DMS 273 treated with DMSO at 0.1 percent for 48 hours (cell line): ENCODE results near the gene IFITM10.

Experiments used
- DNase-seq: peaks from one replicate; lab custom pipeline; 2025; lab: John Stamatoyannopoulos, UW

Gene IFITM10

GRCh38 chr11:1707751-1708150 is 42.6 kb downstream of the IFITM10 start:
- DNase-seq: no peak

- DNase-seq: no peak
Observed at GRCh38 chr11:1706634-1707400, 43.6 kb downstream of the IFITM10 start.

DNA sequence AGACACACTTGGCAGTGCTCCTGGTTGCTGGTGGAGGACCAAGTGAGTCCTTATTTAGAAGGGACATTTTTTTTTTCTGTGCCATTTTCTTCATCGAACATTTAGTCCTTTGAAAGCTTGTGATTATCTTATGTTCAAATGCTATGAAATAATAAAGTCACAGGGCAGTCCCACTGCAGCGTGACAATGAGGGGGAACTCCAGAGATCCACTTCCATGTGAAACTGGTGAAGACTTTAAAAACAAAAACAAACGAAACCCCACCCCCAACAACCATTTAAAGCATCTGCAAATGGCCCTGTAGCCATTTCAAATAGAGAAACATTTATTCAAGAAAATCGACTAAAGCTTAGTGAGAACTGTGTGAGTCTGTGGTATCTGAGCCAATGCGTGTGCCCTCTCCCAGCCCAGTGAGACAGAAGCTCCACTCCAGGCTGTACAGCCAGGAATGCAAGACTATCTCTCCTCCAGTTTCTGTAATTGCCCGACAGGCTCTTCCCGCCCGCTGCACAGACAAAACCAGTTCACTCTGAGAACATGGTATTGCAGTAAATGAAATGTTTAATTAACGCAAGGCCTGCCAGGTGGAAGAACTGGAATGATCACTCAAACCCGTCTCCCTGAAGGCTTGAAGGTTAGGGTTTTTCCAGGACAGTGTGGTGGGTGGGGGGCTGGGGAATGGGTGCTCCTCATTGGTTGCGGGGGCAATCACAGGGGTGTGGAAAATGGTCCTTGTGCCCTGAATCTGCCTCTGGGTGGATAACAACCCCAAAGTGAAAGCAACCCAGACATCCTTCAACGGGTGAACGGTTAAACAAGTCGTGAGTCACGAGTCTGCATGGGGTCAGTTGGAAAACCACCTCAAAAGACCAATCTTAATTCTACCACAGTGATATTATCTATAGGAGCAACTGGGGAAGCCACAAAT is 45.0 kb downstream of the IFITM10 start:
- no peak for DNase-seq

GRCh38 chr11:1703146-1703545 is 47.2 kb downstream of the IFITM10 start:
- no peak for DNase-seq

- DNase-seq: no peak
Observed at GRCh38 chr11:1702506-1702905, 47.9 kb downstream of the IFITM10 start.

DNA sequence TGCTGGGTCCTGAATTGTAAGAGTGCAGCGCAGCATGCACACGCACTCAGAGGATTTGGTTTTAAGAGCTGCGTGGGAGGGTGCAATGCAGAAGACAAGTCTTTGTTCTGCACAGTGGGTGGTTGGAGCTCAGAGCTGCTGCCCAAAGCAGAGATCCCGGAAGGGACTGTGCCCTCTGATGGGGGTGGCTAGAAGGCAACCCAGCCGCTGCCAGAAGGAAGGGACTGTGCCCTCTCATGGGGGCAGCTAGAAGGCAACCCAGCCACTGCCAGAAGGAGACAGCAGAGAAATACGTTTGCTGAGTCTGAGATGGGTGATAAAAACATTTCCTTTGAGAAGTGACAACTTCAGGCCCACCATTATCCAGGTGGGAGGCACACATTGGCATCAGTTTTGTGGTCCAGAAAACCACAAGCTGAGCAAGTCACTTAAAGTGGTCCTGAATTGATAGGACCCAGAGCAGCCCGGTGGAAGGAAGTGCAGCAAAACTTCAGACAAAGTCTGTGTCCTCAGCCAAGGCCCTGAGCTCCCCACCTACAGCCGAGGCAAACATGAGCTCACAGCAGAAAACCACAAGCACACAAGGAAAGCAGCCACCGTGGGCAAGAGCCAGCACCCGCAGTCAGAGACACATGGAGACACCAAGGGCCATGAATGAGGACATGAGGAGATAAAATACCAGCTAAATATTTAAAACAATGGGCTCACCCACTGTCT is 49.1 kb downstream of the IFITM10 start:
- DNase-seq: no peak

GRCh38 chr11:1699771-1700170 is 50.6 kb downstream of the IFITM10 start:
- no peak for DNase-seq

DNA sequence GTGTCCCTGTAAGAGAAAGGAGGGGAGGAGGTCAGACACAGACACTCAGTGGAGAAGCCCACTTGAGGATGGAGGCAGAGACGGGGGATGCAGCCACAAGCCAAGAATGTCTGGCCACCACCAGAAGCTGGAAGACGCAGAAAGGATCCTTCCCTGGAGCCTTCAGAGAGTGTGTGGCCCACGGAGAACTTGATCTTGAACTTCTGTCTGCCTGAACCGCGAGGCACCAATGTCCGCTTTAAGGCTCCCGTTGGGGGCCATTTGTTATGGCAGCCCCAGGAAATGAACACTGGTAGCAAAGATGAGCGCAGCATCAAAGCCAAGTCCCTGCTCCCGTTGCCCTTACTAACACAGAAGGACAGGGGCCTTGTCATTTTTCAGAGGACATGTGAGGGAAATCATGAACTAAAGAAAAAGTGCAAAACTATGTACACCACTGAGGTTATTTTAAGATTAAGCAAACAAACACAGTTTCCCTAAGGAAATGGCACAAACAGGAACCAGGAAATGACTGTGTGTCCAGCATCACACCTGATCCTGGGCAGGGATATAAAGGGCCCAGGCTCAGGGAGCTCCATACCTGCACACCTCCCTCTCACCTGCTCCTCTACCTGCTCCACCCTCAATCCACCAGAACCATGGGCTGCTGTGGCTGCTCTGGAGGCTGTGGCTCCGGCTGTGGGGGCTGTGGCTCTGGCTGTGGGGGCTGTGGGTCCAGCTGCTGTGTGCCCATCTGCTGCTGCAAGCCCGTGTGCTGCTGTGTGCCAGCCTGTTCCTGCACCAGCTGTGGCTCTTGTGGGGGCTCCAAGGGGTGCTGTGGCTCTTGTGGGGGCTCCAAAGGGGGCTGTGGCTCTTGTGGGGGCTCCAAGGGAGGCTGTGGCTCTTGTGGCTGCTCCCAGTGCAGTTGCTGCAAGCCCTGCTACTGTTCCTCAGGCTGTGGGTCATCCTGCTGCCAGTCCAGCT is 53.5 kb downstream of the IFITM10 start, which contains the start of gene KRTAP5-6:
TSS of gene KRTAP5-6 (plus strand) at position 588 of the 963 bp plus-strand sequence. CDS start at position 639, 51 bp downstream.
- no peak for DNase-seq

DNA sequence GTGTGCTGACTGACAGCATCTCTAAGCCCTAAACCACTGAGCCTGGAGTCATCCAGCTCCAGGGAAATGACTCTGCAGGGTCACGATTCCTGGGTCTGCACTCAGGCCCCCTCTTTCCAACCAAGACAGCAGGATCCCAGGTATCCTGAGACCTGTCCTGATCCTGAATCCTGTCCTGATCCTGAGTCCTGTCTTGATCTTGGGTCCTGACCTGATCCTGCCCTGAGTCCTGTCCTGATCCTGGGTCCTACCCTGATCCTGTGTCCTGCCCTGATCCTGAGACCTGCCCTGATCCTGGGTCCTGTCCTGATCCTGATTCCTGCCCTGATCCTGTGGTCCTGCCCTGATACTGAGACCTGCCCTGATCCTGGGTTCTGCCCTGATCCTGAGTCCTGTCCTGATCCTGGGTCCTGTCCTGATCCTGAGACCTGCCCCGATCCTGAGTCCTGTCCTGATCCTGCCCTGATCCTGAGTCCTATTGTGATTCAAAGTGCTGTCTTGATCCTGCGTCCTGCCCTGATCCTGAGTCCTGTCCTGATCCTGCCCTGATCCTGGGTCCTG is 54.8 kb downstream of the IFITM10 start:
- DNase-seq: no peak

DNA sequence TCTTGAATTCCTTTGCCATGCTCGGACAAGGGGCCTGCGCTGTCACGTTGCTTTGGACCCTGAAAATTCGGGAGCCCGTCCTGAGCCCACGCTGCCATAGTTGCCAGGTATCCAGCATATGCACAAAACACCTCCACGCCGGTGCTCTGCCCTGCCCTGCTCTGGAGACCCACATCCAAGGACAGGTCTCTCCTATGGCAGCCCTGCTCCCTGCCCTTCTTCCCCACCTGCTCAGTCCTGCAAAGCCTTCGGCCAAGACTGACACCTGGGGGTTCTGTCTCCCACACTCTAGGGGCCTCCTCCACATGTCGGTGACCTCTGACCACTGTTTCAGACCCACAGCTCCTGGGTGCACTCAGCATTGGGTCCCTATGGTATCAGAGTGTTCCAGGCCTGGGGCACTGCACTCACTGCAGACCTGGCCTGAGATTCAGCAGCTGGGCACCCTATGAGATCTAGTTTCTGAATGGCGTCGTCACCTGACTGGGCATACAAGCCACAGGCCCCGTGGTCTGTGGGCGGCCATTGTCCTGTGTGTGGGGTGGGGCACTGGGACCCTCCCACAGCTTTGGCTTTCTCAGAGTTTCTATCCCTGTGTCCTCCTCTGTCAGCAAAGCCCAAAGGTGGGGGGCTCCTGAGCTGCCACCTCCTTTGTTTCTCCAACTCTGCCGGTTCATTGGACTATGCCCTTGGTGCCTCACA is 55.4 kb downstream of the IFITM10 start:
- no peak for DNase-seq

DNA sequence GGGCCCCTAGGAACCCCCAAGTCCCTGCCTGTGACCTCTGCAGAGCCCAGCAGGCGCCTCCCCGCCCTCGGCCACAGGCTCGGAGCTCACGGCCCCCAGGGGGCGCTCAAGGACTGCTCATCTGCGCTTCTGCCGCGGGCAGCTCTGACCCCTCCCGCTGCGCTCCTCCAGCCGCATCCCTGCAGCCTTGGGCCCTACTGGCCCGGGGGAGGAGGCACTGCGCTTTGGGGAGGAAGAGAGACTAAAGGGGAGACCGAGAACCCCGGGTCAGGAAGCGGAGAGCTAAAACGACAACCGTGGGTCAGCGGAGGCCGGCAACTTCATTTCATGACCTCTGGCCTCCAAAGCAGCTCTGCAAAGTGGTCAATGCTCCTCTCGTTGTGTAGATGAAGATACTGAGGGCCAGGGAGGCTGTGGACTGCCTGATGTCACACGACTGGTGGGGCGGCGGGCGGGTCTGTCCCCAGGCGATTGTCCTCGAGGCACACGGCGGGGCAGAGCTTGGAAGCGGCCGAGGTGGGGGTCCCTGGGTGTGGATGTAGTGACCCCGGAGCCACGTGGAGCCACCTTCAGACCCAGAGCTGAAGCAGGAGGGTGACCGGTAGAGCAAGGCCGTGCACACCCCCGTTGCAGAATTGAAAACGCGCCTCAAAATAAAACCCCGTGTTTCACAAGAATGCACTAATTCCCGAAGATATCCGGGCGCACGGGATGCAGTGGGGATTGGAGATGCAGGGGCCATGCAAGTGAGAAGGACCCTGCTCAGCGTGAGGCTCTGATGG is 56.1 kb downstream of the IFITM10 start:
- no peak for DNase-seq

DNA sequence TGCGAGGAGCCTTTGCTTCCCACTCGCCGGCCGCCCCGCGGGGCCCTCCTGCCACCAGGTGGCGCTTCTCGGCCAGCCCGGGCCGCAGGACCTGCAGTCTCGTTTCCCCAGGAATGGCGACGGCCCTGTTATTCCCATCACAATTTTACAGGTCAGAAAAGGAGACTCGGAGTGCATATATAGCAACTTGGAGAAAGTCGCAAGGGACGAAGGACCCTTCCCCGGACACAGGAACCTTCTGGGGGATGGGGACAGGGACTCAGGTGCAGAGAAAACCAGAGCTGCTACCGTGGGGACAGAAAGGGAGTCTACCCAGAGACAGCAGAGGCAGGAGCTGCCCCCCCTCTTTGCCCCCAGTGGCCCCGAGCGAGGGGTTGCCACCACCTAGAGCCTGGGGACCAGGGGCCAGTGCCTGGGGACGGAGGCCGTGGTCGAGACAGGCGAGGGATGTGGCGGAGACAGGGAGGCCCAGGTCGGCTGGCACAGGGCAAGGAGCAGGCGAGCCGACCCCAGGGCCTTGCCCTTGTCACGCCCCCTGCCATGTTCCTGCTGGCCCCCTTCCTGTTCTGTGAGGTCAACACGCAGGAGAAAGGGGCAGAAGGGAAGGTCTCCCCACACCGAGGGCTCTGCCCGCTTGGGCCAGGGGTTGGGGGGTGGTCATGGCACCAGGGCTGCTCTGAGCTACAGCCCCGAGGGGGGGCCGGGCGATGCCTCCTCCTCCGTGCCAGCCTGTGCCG is 56.9 kb downstream of the IFITM10 start:
- no peak for DNase-seq

- no peak for DNase-seq
Observed at GRCh38 chr11:1692708-1693326, 57.6 kb downstream of the IFITM10 start.

GRCh38 chr11:1691878-1692707 is 58.3 kb downstream of the IFITM10 start:
- DNase-seq: no peak

DNA sequence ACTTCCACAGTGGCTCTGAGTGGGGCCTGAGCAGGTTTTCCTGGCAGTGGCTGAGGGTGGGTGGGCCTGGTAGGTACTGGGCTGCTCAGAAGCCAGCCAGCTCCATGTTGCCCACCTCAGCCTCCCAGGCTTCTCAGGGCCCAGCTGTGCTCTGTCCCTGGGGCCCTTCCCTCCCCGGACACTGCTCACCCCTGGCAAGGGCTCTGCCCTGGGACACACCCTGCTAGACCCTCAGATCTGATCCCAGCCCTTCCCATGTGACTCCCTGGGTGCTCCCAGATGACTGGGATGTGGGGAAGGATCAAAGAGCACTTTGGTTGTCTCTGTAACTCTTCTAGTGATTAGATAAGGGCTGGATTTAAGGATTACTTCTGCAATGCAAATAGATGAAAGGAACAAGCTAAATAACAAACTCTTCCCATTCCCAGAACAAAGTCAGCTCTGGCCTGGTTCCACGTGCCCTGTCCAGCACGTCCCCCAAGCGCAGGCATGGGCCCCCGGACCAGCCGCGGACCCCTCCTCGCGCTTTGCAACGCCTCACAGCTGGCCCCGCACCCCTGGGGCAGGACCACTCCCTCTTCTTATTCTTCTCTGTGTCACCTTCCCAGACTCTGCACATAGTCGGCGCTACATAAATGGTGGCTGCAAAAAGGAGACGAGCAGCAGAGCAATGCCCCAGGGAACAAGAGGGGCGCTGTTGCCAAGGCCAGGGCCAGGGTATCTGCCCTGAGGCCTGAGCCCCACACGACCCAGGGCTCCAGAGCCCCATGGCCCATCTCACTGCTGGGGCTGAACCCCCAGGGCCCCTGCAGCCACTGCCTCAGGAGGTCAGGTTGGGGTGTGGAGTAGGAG is 59.1 kb downstream of the IFITM10 start:
- DNase-seq: no peak
